Chondrocyte (in vitro differentiated cells): ENCODE measurements around the gene C22orf39. TPM values are rescaled to one million over a fixed set of nuclear protein-coding genes. Genes with fewer than 3 reads are reported as not detected.

Experiments
- DNase-seq: peaks from one replicate; pipeline ENCODE4 v3.0.0; 2021; ENCODE audit warnings: mixed read lengths, low spot score
- H3K27ac Mint-ChIP-seq: one replicate; pipeline ENCODE4 v1.8.0; 2021; ENCODE audit warnings: mild to moderate bottlenecking, moderate library complexity, mixed read lengths; ENCODE audit not compliant: unreplicated experiment
- H3K27me3 Mint-ChIP-seq: 2 replicates; pipeline ENCODE4 v1.8.0; 2021; ENCODE audit warnings: low read depth, mixed read lengths
- H3K36me3 Mint-ChIP-seq: 2 replicates; pipeline ENCODE4 v1.8.0; 2021; ENCODE audit warnings: low read depth, mixed read lengths
- H3K4me1 Mint-ChIP-seq: 2 replicates; pipeline ENCODE4 v1.8.0; 2021; ENCODE audit warnings: low read depth, mild to moderate bottlenecking, mixed read lengths
- H3K4me3 Mint-ChIP-seq: one replicate; pipeline ENCODE4 v1.8.0; 2021; ENCODE audit warnings: mild to moderate bottlenecking, moderate library complexity, mixed read lengths; ENCODE audit not compliant: unreplicated experiment
- H3K9me3 Mint-ChIP-seq: 2 replicates; pipeline ENCODE4 v1.8.0; 2021; ENCODE audit warnings: low read depth, mixed read lengths
- CTCF ChIP-seq: fragments of 200-600 bp; sonication (generic); IDR thresholded peaks from 2 replicates; pipeline ENCODE4 v1.5.0; 2021; ENCODE audit warnings: antibody characterized with exemption, mild to moderate bottlenecking, moderate library complexity
- total RNA-seq: library from RNA; stranded (reverse); gene quantifications from 3 replicates; pipeline ENCODE4 v1.2.1, GENCODE V29; 2021

C22orf39 gene
- total RNA-seq, 1 donor from 2014 or later: 18.4 TPM

DNA sequence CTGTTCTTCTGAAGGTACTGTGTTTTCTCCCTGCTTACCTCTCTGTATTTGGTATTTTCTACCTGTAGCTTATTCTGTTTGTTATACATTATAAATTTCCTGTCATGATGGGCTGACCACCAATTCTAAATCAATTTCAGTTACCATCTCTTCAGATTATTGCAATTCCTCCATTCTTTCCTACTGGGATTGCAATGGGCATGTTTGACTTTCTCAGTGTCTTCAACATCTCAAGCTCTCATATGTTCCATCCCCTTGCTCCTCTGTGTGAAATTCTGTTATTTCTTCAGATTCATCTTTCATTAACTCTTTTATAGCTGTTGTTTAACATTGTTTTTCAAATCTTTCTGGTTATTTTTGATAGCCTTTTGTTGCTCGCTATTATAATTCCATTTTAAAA is 15.5 kb upstream of the C22orf39 start:
- H3K4me3 Mint-ChIP-seq: no peak overlapping the region
- H3K36me3 Mint-ChIP-seq: peaks cover 24% of the 10 kb centered on the region

GRCh38 chr22:19461506-19461905 is 14.0 kb upstream of the C22orf39 start:
- peaks cover 1% of the 10 kb centered on the region for H3K4me1 Mint-ChIP-seq
- DNase-seq: no peak
- H3K36me3 Mint-ChIP-seq: peaks cover 20% of the 10 kb centered on the region
- TF ChIP-seq CTCF: no peak
- no peak overlapping the region for H3K27ac Mint-ChIP-seq
- no peak overlapping the region for H3K4me3 Mint-ChIP-seq
- H3K9me3 Mint-ChIP-seq: no peaks in the 10 kb centered on the region
- H3K27me3 Mint-ChIP-seq: no peaks in the 10 kb centered on the region

More for the DNA sequence above, 15.5 kb upstream of the C22orf39 start:
- Mint-ChIP-seq H3K9me3 (no peaks in the 10 kb centered on the region), H3K27ac (no peak overlapping the region), H3K4me1 (no peaks in the 10 kb centered on the region), H3K27me3 (no peaks in the 10 kb centered on the region)
- no peak for TF ChIP-seq CTCF
- no peak for DNase-seq

GRCh38 chr22:19460036-19460435 is 12.5 kb upstream of the C22orf39 start:
- DNase-seq: no peak
- Mint-ChIP-seq H3K27ac (no peak overlapping the region), H3K36me3 (peaks cover 21% of the 10 kb centered on the region), H3K27me3 (no peaks in the 10 kb centered on the region), H3K4me1 (peaks cover 16% of the 10 kb centered on the region), H3K9me3 (no peaks in the 10 kb centered on the region), H3K4me3 (no peak overlapping the region)
- TF ChIP-seq CTCF: no peak

DNA sequence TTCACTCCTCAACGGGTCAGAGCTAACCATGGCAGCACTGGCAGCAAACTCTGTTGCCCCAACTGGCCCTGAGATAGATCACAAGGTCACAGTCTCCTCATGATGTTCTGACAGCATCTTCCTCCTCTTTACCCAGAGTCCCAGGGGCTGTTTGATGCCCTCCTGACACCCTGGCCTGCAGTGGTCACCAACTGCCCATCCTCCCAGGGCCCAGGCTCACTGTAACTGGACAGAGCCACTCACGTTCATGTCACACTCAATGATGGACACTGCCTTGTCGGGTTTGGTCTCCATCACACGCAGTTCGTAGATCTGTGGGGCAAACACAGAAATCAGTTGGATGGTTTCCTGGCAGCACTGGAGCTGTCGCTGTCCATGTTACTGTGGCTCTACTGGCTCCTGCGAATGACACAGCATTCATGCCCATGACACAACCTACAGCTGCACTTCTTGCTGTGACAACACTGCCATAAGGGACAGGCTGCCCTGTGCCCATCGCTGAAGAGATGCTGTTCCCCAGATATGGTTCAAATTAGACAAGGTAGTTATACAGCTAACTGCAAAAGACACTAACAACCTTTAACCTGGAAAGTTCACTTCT is 10.4 kb upstream of the C22orf39 start:
- Mint-ChIP-seq H3K4me3 (no peak overlapping the region), H3K27me3 (no peaks in the 10 kb centered on the region), H3K27ac (no peak overlapping the region), H3K9me3 (no peaks in the 10 kb centered on the region), H3K4me1 (peaks cover 17% of the 10 kb centered on the region), H3K36me3 (peaks cover 28% of the 10 kb centered on the region)
- TF ChIP-seq CTCF: no peak
- no peak for DNase-seq

- DNase-seq: no peak
These were observed 9.0 kb upstream of the C22orf39 start for GRCh38 chr22:19456541-19456940.

More at GRCh38 chr22:19456541-19456940, 9.0 kb upstream of the C22orf39 start:
- Mint-ChIP-seq H3K27ac (no peak overlapping the region), H3K4me1 (peaks cover 17% of the 10 kb centered on the region), H3K4me3 (no peak overlapping the region), H3K36me3 (peaks cover 34% of the 10 kb centered on the region), H3K9me3 (no peaks in the 10 kb centered on the region), H3K27me3 (no peaks in the 10 kb centered on the region)
- no peak for TF ChIP-seq CTCF
